H9 (cell line): ENCODE data around the gene AMACR. TPM values are rescaled to one million over a fixed set of nuclear protein-coding genes. Genes with fewer than 3 reads are reported as not detected.

Source experiments
- DNase-seq: peaks from one replicate; pipeline ENCODE4 v3.0.0-alpha.2; 2017
- H2AFZ ChIP-seq: one replicate; pipeline ENCODE4 v1.6.1; 2013; ENCODE audit warnings: mild to moderate bottlenecking, low read length, control low read depth, moderate library complexity
- H2AK5ac ChIP-seq: 2 replicates; pipeline ENCODE4 v1.6.1; 2013; ENCODE audit warnings: low read length, control low read depth, mixed read lengths; ENCODE audit not compliant: insufficient read length
- H2BK120ac ChIP-seq: one replicate; pipeline ENCODE4 v1.6.1; 2013; ENCODE audit warnings: low read depth, mild to moderate bottlenecking, low read length, control low read depth, inconsistent platforms; ENCODE audit not compliant: poor library complexity, severe bottlenecking
- H2BK12ac ChIP-seq: 2 replicates; pipeline ENCODE4 v1.6.1; 2013; ENCODE audit warnings: low read length, control low read depth, mixed read lengths, low read depth; ENCODE audit not compliant: insufficient read length
- H2BK15ac ChIP-seq: 2 replicates; pipeline ENCODE4 v1.6.1; 2013; ENCODE audit warnings: low read depth, low read length, control low read depth
- H2BK20ac ChIP-seq: one replicate; pipeline ENCODE4 v1.6.1; 2013; ENCODE audit warnings: low read depth, mild to moderate bottlenecking, low read length, control low read depth, inconsistent platforms; ENCODE audit not compliant: poor library complexity, severe bottlenecking
- H2BK5ac ChIP-seq: 2 replicates; pipeline ENCODE4 v1.6.1; 2013; ENCODE audit warnings: low read length, control low read depth, mixed read lengths; ENCODE audit not compliant: insufficient read length
- H3K14ac ChIP-seq: 2 replicates; pipeline ENCODE4 v1.6.1; 2013; ENCODE audit warnings: low read length, control low read depth; ENCODE audit not compliant: insufficient read depth
- H3K18ac ChIP-seq: 2 replicates; pipeline ENCODE4 v1.6.1; 2013; ENCODE audit warnings: low read depth, mild to moderate bottlenecking, mixed read lengths, low read length, control low read depth; ENCODE audit not compliant: insufficient read length
- H3K23ac ChIP-seq: 2 replicates; pipeline ENCODE4 v1.6.1; 2013; ENCODE audit warnings: low read length, control low read depth, mixed read lengths, low read depth; ENCODE audit not compliant: insufficient read length
- H3K23me2 ChIP-seq: 2 replicates; pipeline ENCODE4 v1.6.1; 2013; ENCODE audit warnings: low read depth, mild to moderate bottlenecking, mixed read lengths, low read length, control low read depth; ENCODE audit not compliant: insufficient read length, poor library complexity, severe bottlenecking
- H3K27ac ChIP-seq: 2 replicates; pipeline ENCODE4 v1.5.1; 2013; ENCODE audit warnings: low read length, control low read depth, mixed read lengths, low read depth; ENCODE audit not compliant: insufficient read length
- H3K27me3 ChIP-seq: 2 replicates; pipeline ENCODE4 v1.6.1; 2013; ENCODE audit warnings: low read length, control low read depth, inconsistent platforms; ENCODE audit not compliant: insufficient read depth
- H3K4ac ChIP-seq: 2 replicates; pipeline ENCODE4 v1.6.1; 2013; ENCODE audit warnings: low read depth, mild to moderate bottlenecking, control low read depth, inconsistent platforms, low read length, moderate library complexity
- H3K4me1 ChIP-seq: 2 replicates; pipeline ENCODE4 v1.6.1; 2013; ENCODE audit warnings: low read length, control low read depth, inconsistent platforms; ENCODE audit not compliant: insufficient read depth
- H3K4me2 ChIP-seq: 2 replicates; pipeline ENCODE4 v1.6.1; 2013; ENCODE audit warnings: low read length, control low read depth, mixed read lengths; ENCODE audit not compliant: insufficient read length, insufficient read depth
- H3K56ac ChIP-seq: 2 replicates; pipeline ENCODE4 v1.6.1; 2013; ENCODE audit warnings: low read depth, mild to moderate bottlenecking, mixed read lengths, low read length, control low read depth; ENCODE audit not compliant: insufficient read length
- H3K79me1 ChIP-seq: 2 replicates; pipeline ENCODE4 v1.6.1; 2013; ENCODE audit warnings: low read depth, mild to moderate bottlenecking, moderate library complexity, low read length, control low read depth, inconsistent platforms; ENCODE audit not compliant: insufficient read depth, poor library complexity, severe bottlenecking
- H3K79me2 ChIP-seq: 2 replicates; pipeline ENCODE4 v1.6.1; 2013; ENCODE audit warnings: low read length, control low read depth, inconsistent platforms; ENCODE audit not compliant: insufficient read depth
- H3K9ac ChIP-seq: 2 replicates; pipeline ENCODE4 v1.6.1; 2013; ENCODE audit warnings: low read length, control low read depth, mixed read lengths; ENCODE audit not compliant: insufficient read length; ENCODE audit errors: extremely low read depth
- H3K9me3 ChIP-seq: one replicate; pipeline ENCODE4 v1.6.1; 2013; ENCODE audit warnings: low read depth, low read length, inconsistent platforms; ENCODE audit not compliant: control insufficient read depth
- H3T11ph ChIP-seq: one replicate; pipeline ENCODE4 v1.6.1; 2013; ENCODE audit warnings: mild to moderate bottlenecking, low read length, control low read depth, inconsistent platforms
- H4K20me1 ChIP-seq: one replicate; pipeline ENCODE4 v1.6.1; 2013; ENCODE audit not compliant: control insufficient read depth, insufficient read length, insufficient read depth
- H4K5ac ChIP-seq: 2 replicates; pipeline ENCODE4 v1.6.1; 2013; ENCODE audit warnings: low read depth, mild to moderate bottlenecking, mixed read lengths, low read length, control low read depth; ENCODE audit not compliant: insufficient read length
- H4K8ac ChIP-seq: replicated peaks from 2 replicates; pipeline ENCODE4 v1.6.1; 2013; ENCODE audit warnings: low read length, control low read depth, mixed read lengths, low read depth; ENCODE audit not compliant: insufficient read length
- H4K91ac ChIP-seq: 2 replicates; pipeline ENCODE4 v1.6.1; 2013; ENCODE audit warnings: low read depth, mild to moderate bottlenecking, moderate library complexity, mixed read lengths, low read length, control low read depth; ENCODE audit not compliant: insufficient read length
- H3K27ac Mint-ChIP-seq, 3 experiments: 2 replicates in 2 of 3; 3 replicates in 1 of 3; pipeline ENCODE4 v1.8.0; 2020 to 2021; ENCODE audit warnings: mixed read lengths in 3 of 3, mild to moderate bottlenecking in 1 of 3, moderate library complexity in 1 of 3
- H3K27me3 Mint-ChIP-seq: 2 replicates; pipeline ENCODE4 v1.8.0; 2021; ENCODE audit warnings: low read depth, mild to moderate bottlenecking, moderate library complexity, mixed read lengths
- H3K36me3 Mint-ChIP-seq, 3 experiments: 2 replicates in 2 of 3; 3 replicates in 1 of 3; pipeline ENCODE4 v1.8.0; 2020 to 2021; ENCODE audit warnings: low read depth in 3 of 3, mixed read lengths in 3 of 3; ENCODE audit not compliant: insufficient read depth in 1 of 3
- H3K4me1 Mint-ChIP-seq, 2 experiments: 2 replicates each; pipeline ENCODE4 v1.8.0; 2020; ENCODE audit warnings: mixed read lengths in 2 of 2
- H3K4me3 Mint-ChIP-seq, 2 experiments: 2 replicates in 1 of 2; 3 replicates in 1 of 2; pipeline ENCODE4 v1.8.0; 2020 to 2021; ENCODE audit warnings: mild to moderate bottlenecking in 2 of 2, mixed read lengths in 2 of 2, moderate library complexity in 1 of 2
- H3K9me3 Mint-ChIP-seq, 2 experiments: 2 replicates in 1 of 2; 3 replicates in 1 of 2; pipeline ENCODE4 v1.8.0; 2020; ENCODE audit warnings: mild to moderate bottlenecking in 2 of 2, mixed read lengths in 2 of 2, moderate library complexity in 1 of 2
- WGBS: extraction: QIAGEN DNeasy Blood & Tissue Kit; methylation state at CpG from one replicate; pipeline ENCODE4 v1.1.7; 2013; ENCODE audit warnings: missing lambda C conversion rate, low lambda C conversion rate, mixed read lengths; ENCODE audit not compliant: insufficient read length; ENCODE audit errors: extremely low coverage; 5-methylcytosine and 5-hydroxymethylcytosine counted together
- total RNA-seq: library from RNA; stranded (reverse); gene quantifications from 2 replicates; pipeline ENCODE4 v1.2.1, GENCODE V29; 2021
- TF ChIP-seq, protein P1 (sequence below): fragments of 200-600 bp; sonication (generic); conservative IDR thresholded peaks from 3 replicates; pipeline ENCODE4 v1.8.0; 2021; ENCODE audit warnings: antibody characterized with exemption, mild to moderate bottlenecking

Gene AMACR
- total RNA-seq, 1 experiment from 2014 or later, result 9.7 TPM

- no peak overlapping the region for H3K4ac ChIP-seq
- no peaks in the 10 kb centered on the region for H3K27me3 ChIP-seq
- no peak overlapping the region for H2BK120ac ChIP-seq
- H2AFZ ChIP-seq, result no peak overlapping the region
- Mint-ChIP-seq H3K4me1 (peaks cover 47 to 49% of the 10 kb centered on the region in 2 experiments), H3K4me3 (no peak overlapping the region), H3K9me3 (no peaks in the 10 kb centered on the region), H3K27ac (no peak overlapping the region), H3K36me3 (peaks cover 0 to 3% (median 0%) of the 10 kb centered on the region in 3 experiments; a peak in 1 of 7 replicates), H3K27me3 (no peaks in the 10 kb centered on the region)
- H4K91ac ChIP-seq, result no peak overlapping the region
- no peaks in the 10 kb centered on the region for H3K79me1 ChIP-seq
- no peak overlapping the region for H2BK5ac ChIP-seq
- peaks cover 8% of the 10 kb centered on the region; the same call in 1 of the 2 replicates for H3K4me1 ChIP-seq
- H3K79me2 ChIP-seq, result no peaks in the 10 kb centered on the region
- H2AK5ac ChIP-seq, result no peak overlapping the region
- no peak overlapping the region for H3K56ac ChIP-seq
- no peak overlapping the region for H2BK12ac ChIP-seq
- H3K23me2 ChIP-seq, result no peaks in the 10 kb centered on the region
- no peak overlapping the region for H3K27ac ChIP-seq
- no peak for DNase-seq
- H3K9ac ChIP-seq, result no peak overlapping the region
- no CpG with 5 or more reads among the region's 3 CpGs for WGBS
- H4K8ac ChIP-seq, result no peak overlapping the region
- no peak overlapping the region for H3T11ph ChIP-seq
- no peak overlapping the region for H3K18ac ChIP-seq
- H3K23ac ChIP-seq, result no peak overlapping the region
- H2BK20ac ChIP-seq, result no peak overlapping the region
- no peak overlapping the region for H3K14ac ChIP-seq
- no peak overlapping the region for H4K5ac ChIP-seq
- no peak overlapping the region for H2BK15ac ChIP-seq
- TF ChIP-seq, protein P1, sequence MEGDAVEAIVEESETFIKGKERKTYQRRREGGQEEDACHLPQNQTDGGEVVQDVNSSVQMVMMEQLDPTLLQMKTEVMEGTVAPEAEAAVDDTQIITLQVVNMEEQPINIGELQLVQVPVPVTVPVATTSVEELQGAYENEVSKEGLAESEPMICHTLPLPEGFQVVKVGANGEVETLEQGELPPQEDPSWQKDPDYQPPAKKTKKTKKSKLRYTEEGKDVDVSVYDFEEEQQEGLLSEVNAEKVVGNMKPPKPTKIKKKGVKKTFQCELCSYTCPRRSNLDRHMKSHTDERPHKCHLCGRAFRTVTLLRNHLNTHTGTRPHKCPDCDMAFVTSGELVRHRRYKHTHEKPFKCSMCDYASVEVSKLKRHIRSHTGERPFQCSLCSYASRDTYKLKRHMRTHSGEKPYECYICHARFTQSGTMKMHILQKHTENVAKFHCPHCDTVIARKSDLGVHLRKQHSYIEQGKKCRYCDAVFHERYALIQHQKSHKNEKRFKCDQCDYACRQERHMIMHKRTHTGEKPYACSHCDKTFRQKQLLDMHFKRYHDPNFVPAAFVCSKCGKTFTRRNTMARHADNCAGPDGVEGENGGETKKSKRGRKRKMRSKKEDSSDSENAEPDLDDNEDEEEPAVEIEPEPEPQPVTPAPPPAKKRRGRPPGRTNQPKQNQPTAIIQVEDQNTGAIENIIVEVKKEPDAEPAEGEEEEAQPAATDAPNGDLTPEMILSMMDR, result no peak
- no peaks in the 10 kb centered on the region for H4K20me1 ChIP-seq
- no peaks in the 10 kb centered on the region for H3K9me3 ChIP-seq
- no peak overlapping the region for H3K4me2 ChIP-seq
Observed at GRCh38 chr5:33980030-33980429, 27.8 kb downstream of the AMACR start.
